Peyer's patch (tissue), 4 donors: ENCODE measurements around the gene FBN1. TPM values are rescaled to one million over a fixed set of nuclear protein-coding genes. Genes with fewer than 3 reads are reported as not detected.

Experiments used
- DNase-seq, 3 donors: peaks; one replicate each; pipeline ENCODE4 v3.0.0-alpha.2; 2017 to 2019
- H3K27ac ChIP-seq, 4 donors: fragments of 200-600 bp; sonication (generic); one replicate each; pipeline ENCODE4 v1.5.1; 2016 to 2019
- H3K27me3 ChIP-seq, 2 donors: fragments of 200-600 bp; sonication (generic); one replicate each; pipeline ENCODE4 v1.5.1; 2019
- H3K36me3 ChIP-seq, 3 donors: fragments of 200-600 bp; sonication (generic); one replicate each; pipeline ENCODE4 v1.5.1; 2016 to 2019
- H3K4me1 ChIP-seq, 4 donors: fragments of 200-600 bp; sonication (generic); one replicate each; pipeline ENCODE4 v1.5.1; 2016 to 2019
- H3K4me3 ChIP-seq, 4 donors: fragments of 200-600 bp; sonication (generic); 1 replicate in 3 of 4; 2 replicates in 1 of 4; pipeline ENCODE4 v1.5.1; 2016 to 2019; ENCODE audit warnings: mild to moderate bottlenecking in 1 of 4
- H3K9me3 ChIP-seq, 4 donors: fragments of 200-600 bp; sonication (generic); one replicate each; pipeline ENCODE4 v1.5.1; 2016 to 2019; ENCODE audit warnings: mild to moderate bottlenecking in 1 of 4
- CTCF ChIP-seq, 6 experiments: fragments of 450-650 bp in 4 of 6; fragments of 200-600 bp in 2 of 6; sonication (generic) in 1 of 6; IDR thresholded peaks; one replicate each; pipeline ENCODE4 v1.5.1; 2017 to 2019; ENCODE audit warnings: antibody characterized with exemption in 6 of 6, mild to moderate bottlenecking in 3 of 6, moderate library complexity in 1 of 6
- POLR2A ChIP-seq, 2 donors: fragments of 450-650 bp; IDR thresholded peaks; one replicate each; pipeline ENCODE4 v1.5.1; 2017; ENCODE audit warnings: antibody characterized with exemption in 2 of 2, mild to moderate bottlenecking in 2 of 2, moderate library complexity in 2 of 2
- total RNA-seq, 4 donors: library from RNA; depleted of rRNA; stranded (reverse); fragments of >200 nt; gene quantifications; one replicate each; pipeline ENCODE4 v1.1.0, GENCODE V29; 2016

Gene FBN1
- total RNA-seq, 4 donors from 2014 or later: 21.4 to 257 (median 60.9) TPM

DNA sequence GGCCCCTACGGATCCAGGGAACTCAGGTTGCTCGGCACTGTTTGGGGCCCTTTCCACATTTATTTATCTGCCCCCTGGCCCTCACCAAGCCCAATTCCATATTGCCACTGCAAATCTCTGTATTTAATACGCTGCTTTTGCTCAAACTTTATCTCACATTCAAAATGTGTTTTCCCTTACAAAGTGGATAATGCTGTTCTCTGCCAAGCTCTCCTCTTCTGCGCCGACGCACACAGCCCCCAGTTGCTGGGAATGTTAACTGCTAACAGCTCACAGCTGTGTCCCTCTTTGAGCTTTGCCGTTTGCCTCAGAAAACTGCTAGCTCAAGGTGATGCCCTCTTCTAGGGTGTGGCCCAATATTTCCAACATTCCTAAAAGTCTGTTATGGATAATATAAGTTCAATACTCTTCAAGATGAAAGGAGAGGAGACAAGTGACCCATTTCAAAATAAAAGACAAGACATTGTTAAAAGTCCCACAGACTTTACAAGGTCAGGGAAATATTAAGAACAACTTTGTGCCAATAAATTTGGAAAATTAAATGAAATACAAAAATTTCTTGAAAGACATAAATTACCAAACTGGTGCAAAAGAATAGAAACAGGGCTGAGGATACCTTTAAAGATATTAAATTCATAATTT is 12.6 kb upstream of the FBN1 start:
- Histone ChIP-seq H3K27me3 (no peaks in the 10 kb centered on the region), H3K4me1 (no peaks in the 10 kb centered on the region), H3K36me3 (no peaks in the 10 kb centered on the region), H3K4me3 (no peak overlapping the region), H3K9me3 (no peaks in the 10 kb centered on the region), H3K27ac (no peak overlapping the region)
- TF ChIP-seq POLR2A (IDR thresholded peaks at IDR 0.05) (no peak), CTCF (IDR thresholded peaks at IDR 0.05) (no peak)
- no peak for DNase-seq

GRCh38 chr15:48654801-48655200 is 9.3 kb upstream of the FBN1 start:
- H3K27ac ChIP-seq: no peak overlapping the region
- TF ChIP-seq CTCF (IDR thresholded peaks at IDR 0.05) (no peak), POLR2A (IDR thresholded peaks at IDR 0.05) (no peak)
- H3K4me1 ChIP-seq: no peaks in the 10 kb centered on the region
- H3K36me3 ChIP-seq: no peaks in the 10 kb centered on the region
- no peak overlapping the region for H3K4me3 ChIP-seq
- no peak for DNase-seq
- no peaks in the 10 kb centered on the region for H3K9me3 ChIP-seq
- H3K27me3 ChIP-seq: no peaks in the 10 kb centered on the region

GRCh38 chr15:48653913-48654670 is 8.6 kb upstream of the FBN1 start:
- TF ChIP-seq POLR2A (IDR thresholded peaks at IDR 0.05) (no peak), CTCF (IDR thresholded peaks at IDR 0.05) (no peak)
- no peaks in the 10 kb centered on the region for H3K4me1 ChIP-seq
- no peak for DNase-seq
- no peaks in the 10 kb centered on the region for H3K36me3 ChIP-seq
- H3K4me3 ChIP-seq: no peak overlapping the region
- no peaks in the 10 kb centered on the region for H3K27me3 ChIP-seq
- no peaks in the 10 kb centered on the region for H3K9me3 ChIP-seq
- H3K27ac ChIP-seq: no peak overlapping the region

GRCh38 chr15:48653216-48653615 is 7.7 kb upstream of the FBN1 start:
- no peak for DNase-seq
- H3K27ac ChIP-seq: no peak overlapping the region
- no peaks in the 10 kb centered on the region for H3K36me3 ChIP-seq
- TF ChIP-seq CTCF (IDR thresholded peaks at IDR 0.05) (no peak), POLR2A (IDR thresholded peaks at IDR 0.05) (no peak)
- H3K27me3 ChIP-seq: no peaks in the 10 kb centered on the region
- no peaks in the 10 kb centered on the region for H3K4me1 ChIP-seq
- H3K9me3 ChIP-seq: no peaks in the 10 kb centered on the region
- H3K4me3 ChIP-seq: no peak overlapping the region

- Histone ChIP-seq H3K27ac (no peak overlapping the region), H3K4me3 (no peak overlapping the region), H3K9me3 (no peaks in the 10 kb centered on the region), H3K27me3 (no peaks in the 10 kb centered on the region), H3K36me3 (no peaks in the 10 kb centered on the region), H3K4me1 (no peaks in the 10 kb centered on the region)
- no peak for DNase-seq
- TF ChIP-seq CTCF (IDR thresholded peaks at IDR 0.05) (no peak), POLR2A (IDR thresholded peaks at IDR 0.05) (no peak)
These were observed 7.1 kb upstream of the FBN1 start for GRCh38 chr15:48652510-48653076.
